Measurements from ENCODE around the gene PTPRN2. TPM values are rescaled to one million over a fixed set of nuclear protein-coding genes. Genes with fewer than 3 reads are reported as not detected.

The PTPRN2 gene
- polyA plus RNA-seq, 1 of the 3 experiments (the other 2 are of a cell fraction): 4.0 TPM

DNA sequence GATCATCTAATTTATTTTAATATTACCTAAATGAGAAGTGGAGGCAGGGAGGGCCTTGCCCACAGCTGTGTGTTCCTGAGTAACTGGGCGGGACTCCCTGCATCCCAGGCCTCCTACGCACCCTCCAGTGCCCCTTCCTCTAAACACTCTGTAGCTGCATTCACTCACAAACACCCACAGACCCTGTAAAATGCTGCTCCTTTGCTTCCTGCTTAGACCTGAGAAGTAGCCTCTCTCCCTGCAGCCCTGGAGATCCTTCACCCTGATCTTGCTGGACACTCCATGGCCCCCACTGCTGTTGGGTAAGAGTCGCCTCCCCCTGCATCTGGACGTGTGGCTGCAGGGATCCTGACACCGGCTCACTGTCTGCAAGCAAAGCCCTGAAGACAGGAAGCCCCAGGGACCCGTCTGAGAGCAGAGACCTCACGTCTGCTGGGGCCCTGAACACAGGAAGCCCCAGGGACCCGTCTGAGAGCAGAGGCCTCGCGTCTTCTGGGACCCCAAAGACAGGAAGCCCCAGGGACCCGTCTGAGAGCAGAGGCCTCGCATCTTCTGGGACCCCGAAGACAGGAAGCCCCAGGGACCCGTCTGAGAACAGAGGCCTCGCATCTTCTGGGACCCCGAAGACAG, 661.0 kb downstream of the PTPRN2 start (continued):
- no peak for TF ChIP-seq IRF3 (IDR thresholded peaks at IDR 0.05; ENCODE audit: low read depth, low read length)
- TF ChIP-seq GATA2 (CRISPR knock-in tag; IDR thresholded peaks at IDR 0.05): no peak

DNA sequence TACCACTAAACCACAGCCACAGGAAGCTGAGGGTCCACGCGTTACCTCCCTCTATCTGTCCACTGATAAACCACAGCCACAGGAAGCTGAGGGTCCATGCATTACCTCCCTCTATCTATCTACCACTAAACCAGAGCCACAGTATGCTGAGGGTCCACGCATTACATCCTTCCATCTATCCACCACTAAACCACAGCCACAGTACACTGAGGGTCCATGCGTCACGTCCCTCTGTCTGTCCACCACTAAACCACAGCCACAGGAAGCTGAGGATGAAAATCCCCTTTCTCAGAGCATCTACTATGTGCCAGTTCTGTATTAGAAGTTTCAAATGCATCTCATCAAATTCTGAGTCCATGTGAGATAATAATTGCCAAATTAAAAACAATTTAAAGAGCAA, 661.5 kb downstream of the PTPRN2 start:
- no peaks in the 10 kb centered on the region for H3F3A ChIP-seq (replicated peaks; ENCODE audit: insufficient read depth)
- H3K4me1 ChIP-seq (ENCODE audit: control insufficient read depth in 1 of 2, insufficient read depth in 2 of 2, low read depth in 1 of 2, low read length in 1 of 2): peaks cover 0 to 11% of the 10 kb centered on the region in 2 experiments; a peak in 1 of 4 replicates
- no peaks in the 10 kb centered on the region for H3K9me3 ChIP-seq
- H3K9me2 ChIP-seq: no peaks in the 10 kb centered on the region
- H3K27me3 ChIP-seq (ENCODE audit: insufficient read depth): no peaks in the 10 kb centered on the region
- H3K27ac ChIP-seq (ENCODE audit: low read depth in 2 of 2, low read length in 1 of 2): no peak overlapping the region
- POLR2A ChIA-PET: no interaction called here
- no peaks in the 10 kb centered on the region for H3K79me2 ChIP-seq (ENCODE audit: insufficient read depth)
- TF ChIP-seq RXRA (IDR thresholded peaks at IDR 0.05; ENCODE audit: borderline replicate concordance, low read depth) (no peak), FOXM1 (IDR thresholded peaks at IDR 0.05; ENCODE audit: low read depth) (no peak), MEF2A (IDR thresholded peaks at IDR 0.05; ENCODE audit: borderline replicate concordance, low read depth) (no peak), TEAD4 (IDR thresholded peaks at IDR 0.05; ENCODE audit: borderline replicate concordance, insufficient read depth) (no peak)
- TF ChIP-seq, protein P1, sequence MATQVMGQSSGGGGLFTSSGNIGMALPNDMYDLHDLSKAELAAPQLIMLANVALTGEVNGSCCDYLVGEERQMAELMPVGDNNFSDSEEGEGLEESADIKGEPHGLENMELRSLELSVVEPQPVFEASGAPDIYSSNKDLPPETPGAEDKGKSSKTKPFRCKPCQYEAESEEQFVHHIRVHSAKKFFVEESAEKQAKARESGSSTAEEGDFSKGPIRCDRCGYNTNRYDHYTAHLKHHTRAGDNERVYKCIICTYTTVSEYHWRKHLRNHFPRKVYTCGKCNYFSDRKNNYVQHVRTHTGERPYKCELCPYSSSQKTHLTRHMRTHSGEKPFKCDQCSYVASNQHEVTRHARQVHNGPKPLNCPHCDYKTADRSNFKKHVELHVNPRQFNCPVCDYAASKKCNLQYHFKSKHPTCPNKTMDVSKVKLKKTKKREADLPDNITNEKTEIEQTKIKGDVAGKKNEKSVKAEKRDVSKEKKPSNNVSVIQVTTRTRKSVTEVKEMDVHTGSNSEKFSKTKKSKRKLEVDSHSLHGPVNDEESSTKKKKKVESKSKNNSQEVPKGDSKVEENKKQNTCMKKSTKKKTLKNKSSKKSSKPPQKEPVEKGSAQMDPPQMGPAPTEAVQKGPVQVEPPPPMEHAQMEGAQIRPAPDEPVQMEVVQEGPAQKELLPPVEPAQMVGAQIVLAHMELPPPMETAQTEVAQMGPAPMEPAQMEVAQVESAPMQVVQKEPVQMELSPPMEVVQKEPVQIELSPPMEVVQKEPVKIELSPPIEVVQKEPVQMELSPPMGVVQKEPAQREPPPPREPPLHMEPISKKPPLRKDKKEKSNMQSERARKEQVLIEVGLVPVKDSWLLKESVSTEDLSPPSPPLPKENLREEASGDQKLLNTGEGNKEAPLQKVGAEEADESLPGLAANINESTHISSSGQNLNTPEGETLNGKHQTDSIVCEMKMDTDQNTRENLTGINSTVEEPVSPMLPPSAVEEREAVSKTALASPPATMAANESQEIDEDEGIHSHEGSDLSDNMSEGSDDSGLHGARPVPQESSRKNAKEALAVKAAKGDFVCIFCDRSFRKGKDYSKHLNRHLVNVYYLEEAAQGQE (IDR thresholded peaks at IDR 0.05; ENCODE audit: low read depth, low read length): no peak
- 31% methylated on average over 5 of the region's 5 CpGs for WGBS (ENCODE audit: low lambda C conversion rate)
- no peak overlapping the region for H3K9ac ChIP-seq
- no peak overlapping the region for H2AFZ ChIP-seq (ENCODE audit: low read depth)
- H3K36me3 ChIP-seq (replicated peaks in 1 of 2; ENCODE audit: control insufficient read depth in 1 of 2, insufficient read depth in 2 of 2, low read length in 1 of 2): no peaks in the 10 kb centered on the region
- H4K20me1 ChIP-seq (ENCODE audit: insufficient read depth): no peaks in the 10 kb centered on the region
- CTCF ChIA-PET: no interaction called here
- no peak overlapping the region for H3K4me2 ChIP-seq
- DNase-seq: no peak
- H3K4me3 ChIP-seq (ENCODE audit: low read depth in 2 of 2, low read length in 1 of 2): no peak overlapping the region

DNA sequence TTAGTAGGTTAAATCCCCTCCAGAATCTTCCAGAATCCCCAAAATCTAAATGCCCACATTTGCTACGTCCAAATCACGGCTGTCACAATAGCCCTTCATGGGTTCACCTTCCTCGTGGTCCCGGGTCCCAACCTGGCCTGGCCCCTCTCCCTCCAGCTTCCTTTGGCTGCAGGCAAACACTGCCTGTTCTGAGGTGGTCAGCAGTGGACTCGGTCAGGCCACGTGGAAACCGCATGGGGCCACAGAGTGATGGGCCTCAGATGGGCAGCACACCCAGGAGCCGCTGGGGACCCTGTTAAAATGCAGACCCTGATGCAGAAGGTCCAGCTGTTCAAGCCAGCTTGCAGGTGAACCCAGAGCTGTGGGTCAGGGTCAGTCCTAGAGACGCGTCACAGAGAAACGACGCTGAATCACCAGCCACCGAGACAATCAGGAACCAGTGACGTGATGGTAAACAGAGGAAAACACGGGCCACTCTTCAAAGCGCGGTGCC, 662.2 kb downstream of the PTPRN2 start:
- POLR2A ChIA-PET: no interaction called here
- Histone ChIP-seq H3K9me3 (no peaks in the 10 kb centered on the region; the same call in 1 of the 2 replicates), H3K4me2 (no peak overlapping the region), H3K9me2 (no peaks in the 10 kb centered on the region), H4K20me1 (ENCODE audit: insufficient read depth) (no peaks in the 10 kb centered on the region), H3K4me1 (ENCODE audit: control insufficient read depth in 1 of 2, insufficient read depth in 2 of 2, low read depth in 1 of 2, low read length in 1 of 2) (peaks cover 0 to 11% of the 10 kb centered on the region in 2 experiments; a peak in 1 of 4 replicates), H3F3A (replicated peaks; ENCODE audit: insufficient read depth) (no peaks in the 10 kb centered on the region), H3K4me3 (ENCODE audit: low read depth in 2 of 2, low read length in 1 of 2) (no peak overlapping the region), H3K9ac (no peak overlapping the region), H3K27me3 (ENCODE audit: insufficient read depth) (no peaks in the 10 kb centered on the region), H3K36me3 (replicated peaks in 1 of 2; ENCODE audit: control insufficient read depth in 1 of 2, insufficient read depth in 2 of 2, low read length in 1 of 2) (no peaks in the 10 kb centered on the region), H2AFZ (ENCODE audit: low read depth) (no peak overlapping the region), H3K27ac (ENCODE audit: low read depth in 2 of 2, low read length in 1 of 2) (no peak overlapping the region), H3K79me2 (ENCODE audit: insufficient read depth) (no peaks in the 10 kb centered on the region)
- WGBS (ENCODE audit: low lambda C conversion rate): 47% methylated on average over 17 of the region's 17 CpGs
- CTCF ChIA-PET: no interaction called here
- TF ChIP-seq MXI1 (IDR thresholded peaks at IDR 0.05; ENCODE audit: low read depth, low read length): no peak
- no peak for TF ChIP-seq JUND (IDR thresholded peaks at IDR 0.05)
- TF ChIP-seq MEF2A (IDR thresholded peaks at IDR 0.05; ENCODE audit: borderline replicate concordance, low read depth): no peak
- TF ChIP-seq SIN3A (IDR thresholded peaks at IDR 0.05; ENCODE audit: borderline replicate concordance, low read depth, low read length): no peak
- TF ChIP-seq EP300 (IDR thresholded peaks at IDR 0.05; ENCODE audit: borderline replicate concordance in 1 of 2, low read depth in 1 of 2, low read length in 1 of 2): no peak
- no peak for TF ChIP-seq ELF1 (IDR thresholded peaks at IDR 0.05)
- TF ChIP-seq FOXJ3 (CRISPR knock-in tag; IDR thresholded peaks at IDR 0.05): no peak
- TF ChIP-seq TEAD4 (IDR thresholded peaks at IDR 0.05; ENCODE audit: borderline replicate concordance, insufficient read depth): no peak
- DNase-seq: no peak
